KOPT-K1 (cell line): Measurements from ENCODE around the gene POLE.

Experiments
- H3K27ac ChIP-seq: fragments of 200-600 bp; sonication (generic); 2 replicates; pipeline ENCODE4 v1.5.1; 2016; ENCODE audit warnings: antibody characterized with exemption, mild to moderate bottlenecking, low read depth, low read length; ENCODE audit not compliant: poor library complexity, severe bottlenecking
- H3K36me3 ChIP-seq: fragments of 200-600 bp; sonication (generic); 2 replicates; pipeline ENCODE4 v1.5.1; 2017; ENCODE audit warnings: antibody characterized with exemption, mild to moderate bottlenecking, low read length, moderate library complexity; ENCODE audit not compliant: insufficient read depth
- H3K9me3 ChIP-seq: fragments of 200-600 bp; sonication (generic); 2 replicates; pipeline ENCODE4 v1.5.1; 2017; ENCODE audit warnings: antibody characterized with exemption, low read length, mild to moderate bottlenecking; ENCODE audit not compliant: insufficient read depth, poor library complexity, severe bottlenecking

Gene POLE

DNA sequence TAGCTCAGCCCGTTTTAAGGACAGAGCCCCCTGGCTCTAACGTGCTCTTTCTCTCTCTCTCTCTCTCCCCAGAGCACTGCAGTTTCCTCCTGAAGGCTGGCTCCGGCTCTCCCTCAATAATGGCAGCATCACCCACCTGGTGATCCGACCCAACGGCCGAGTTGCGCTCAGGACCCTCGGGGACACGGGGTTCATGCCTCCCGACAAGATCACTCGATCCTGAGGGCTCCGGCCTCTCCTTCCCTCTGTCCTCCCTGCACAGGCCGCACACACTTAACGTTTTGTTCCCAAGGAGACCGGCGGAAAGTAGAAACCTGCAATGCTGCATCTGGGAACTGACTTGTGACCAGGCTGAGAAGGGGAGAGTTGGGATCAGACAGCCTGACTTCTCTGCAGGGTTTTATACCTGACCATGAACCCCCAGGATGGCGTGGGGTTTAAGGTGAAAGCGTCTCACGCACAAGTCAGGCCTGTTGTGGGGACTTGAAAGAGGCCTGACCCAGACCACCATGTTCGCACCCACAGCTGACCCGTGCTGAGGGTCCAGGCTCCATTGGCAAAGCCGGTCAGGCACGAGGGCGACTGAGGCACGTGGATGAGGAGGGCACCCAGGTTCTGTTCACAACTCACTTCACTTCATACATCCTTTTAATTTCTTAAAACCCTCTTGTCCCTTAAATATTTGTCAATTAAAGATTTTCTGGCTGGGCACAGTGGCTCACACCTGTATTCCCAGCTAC is 33.6 kb upstream of the POLE start:
- no peaks in the 10 kb centered on the region for H3K9me3 ChIP-seq
- peaks cover 98% of the 10 kb centered on the region for H3K36me3 ChIP-seq
- H3K27ac ChIP-seq, result no peak overlapping the region

DNA sequence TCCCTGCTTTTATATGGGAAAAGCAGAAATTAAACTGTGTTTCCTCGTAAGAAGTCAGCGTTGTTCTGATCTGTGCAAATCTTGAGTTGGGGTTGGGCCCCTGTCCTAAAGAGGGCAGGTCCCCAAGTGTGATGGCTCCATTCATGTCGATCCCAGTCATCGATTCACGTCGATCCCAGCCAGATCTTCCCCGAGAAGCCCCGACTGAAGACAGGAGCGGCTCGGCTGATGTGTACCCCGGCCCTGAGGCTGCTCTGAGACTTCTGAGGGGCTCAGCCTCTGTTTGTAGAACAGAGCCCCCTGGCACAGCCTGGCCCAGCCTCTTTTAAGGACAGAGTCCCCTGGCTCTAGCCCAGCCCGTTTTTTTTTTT is 32.8 kb upstream of the POLE start:
- Histone ChIP-seq H3K36me3 (peaks cover 97% of the 10 kb centered on the region), H3K9me3 (no peaks in the 10 kb centered on the region), H3K27ac (no peak overlapping the region)

GRCh38 chr12:132719141-132719953 is 32.2 kb upstream of the POLE start:
- Histone ChIP-seq H3K9me3 (no peaks in the 10 kb centered on the region), H3K27ac (no peak overlapping the region), H3K36me3 (peaks cover 97% of the 10 kb centered on the region)

DNA sequence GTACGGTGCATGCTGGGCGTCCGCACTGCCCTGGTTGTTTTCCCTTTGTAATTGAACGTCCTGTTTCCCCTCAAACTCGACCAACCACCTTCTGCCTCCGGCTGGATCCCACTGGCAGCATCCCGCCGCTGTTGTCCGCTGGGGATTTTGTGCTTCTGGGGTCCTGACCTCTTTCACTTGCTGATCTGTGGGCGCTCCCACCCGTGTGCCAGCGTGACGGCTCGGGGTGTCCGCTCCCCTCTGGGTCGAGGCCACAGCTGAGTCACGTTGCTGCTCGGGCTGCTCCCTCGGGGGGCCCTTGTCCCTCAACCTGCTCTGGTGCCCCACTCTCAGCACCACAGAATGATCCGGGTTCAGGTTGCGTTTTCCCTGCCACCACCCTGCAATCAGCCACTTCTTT is 31.5 kb upstream of the POLE start:
- no peaks in the 10 kb centered on the region for H3K9me3 ChIP-seq
- peaks cover 97% of the 10 kb centered on the region for H3K36me3 ChIP-seq
- H3K27ac ChIP-seq, result no peak overlapping the region

DNA sequence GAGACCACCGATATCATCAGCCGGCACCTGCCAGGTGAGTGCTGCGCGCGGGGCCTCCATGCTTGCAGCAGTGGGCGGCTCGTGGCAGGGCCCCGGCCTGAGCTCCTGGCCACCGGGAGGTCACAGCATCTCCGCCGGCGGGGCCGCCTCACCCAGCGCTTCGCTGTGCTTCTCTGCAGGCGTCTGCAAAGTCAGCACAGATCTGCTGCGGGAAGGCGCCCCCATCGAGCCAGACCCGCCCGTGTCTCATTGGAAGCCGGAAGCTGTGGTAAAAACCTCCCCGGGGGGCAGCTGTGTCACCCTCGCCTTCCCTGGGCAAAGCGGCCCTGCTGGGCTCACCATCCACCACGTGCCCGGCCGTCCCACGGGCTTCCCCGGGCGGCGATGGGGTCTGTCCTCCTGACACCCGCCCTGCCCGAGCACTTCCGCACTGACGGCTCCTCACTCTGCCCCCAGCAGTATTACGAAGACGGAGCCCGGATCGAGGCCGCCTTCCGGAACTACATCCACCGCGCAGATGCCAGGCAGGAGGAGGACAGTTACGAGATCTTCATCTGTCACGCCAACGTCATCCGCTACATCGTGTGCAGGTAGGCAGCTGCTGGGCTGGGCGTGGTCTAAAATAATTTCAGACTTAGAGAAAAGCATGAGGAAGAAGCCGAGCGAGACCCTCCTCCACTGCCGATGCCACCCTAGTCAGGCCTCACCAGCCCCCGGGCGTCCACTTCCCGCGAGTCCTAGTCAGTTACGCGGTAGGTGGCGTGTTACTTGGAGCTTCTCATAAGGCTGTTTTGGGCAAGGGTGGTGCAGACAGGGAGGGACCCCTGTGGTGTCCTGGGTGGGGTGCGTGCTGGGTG is 30.6 kb upstream of the POLE start:
- Histone ChIP-seq H3K9me3 (no peaks in the 10 kb centered on the region), H3K36me3 (peaks cover 97% of the 10 kb centered on the region), H3K27ac (no peak overlapping the region)

GRCh38 chr12:132717011-132717410 is 29.9 kb upstream of the POLE start:
- H3K36me3 ChIP-seq, result peaks cover 89% of the 10 kb centered on the region
- no peak overlapping the region for H3K27ac ChIP-seq

DNA sequence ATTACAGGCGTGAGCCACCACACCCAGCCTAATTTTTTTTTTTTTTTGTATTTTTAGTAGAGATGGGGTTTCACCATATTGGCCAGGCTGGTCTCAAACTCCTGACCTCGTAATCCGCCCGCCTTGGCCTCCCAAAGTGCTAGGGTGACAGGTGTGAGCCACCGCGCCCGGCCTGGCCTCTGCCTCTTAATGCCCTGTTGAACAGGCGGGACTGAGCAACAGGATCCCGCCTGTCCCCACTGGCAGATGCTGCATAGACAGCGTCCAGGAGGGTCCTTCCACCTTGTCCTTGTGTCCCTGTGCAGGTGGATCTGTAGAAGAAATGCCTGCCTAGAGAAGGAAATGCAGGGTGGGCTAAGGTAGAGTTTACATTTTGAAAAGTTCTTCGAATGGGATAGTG is 29.2 kb upstream of the POLE start:
- Histone ChIP-seq H3K36me3 (peaks cover 83% of the 10 kb centered on the region), H3K9me3 (no peaks in the 10 kb centered on the region), H3K27ac (no peak overlapping the region)

More at GRCh38 chr12:132717011-132717410, 29.9 kb upstream of the POLE start:
- no peaks in the 10 kb centered on the region for H3K9me3 ChIP-seq

GRCh38 chr12:132715874-132716273 is 28.7 kb upstream of the POLE start:
- Histone ChIP-seq H3K9me3 (no peaks in the 10 kb centered on the region), H3K36me3 (peaks cover 78% of the 10 kb centered on the region), H3K27ac (no peak overlapping the region)

DNA sequence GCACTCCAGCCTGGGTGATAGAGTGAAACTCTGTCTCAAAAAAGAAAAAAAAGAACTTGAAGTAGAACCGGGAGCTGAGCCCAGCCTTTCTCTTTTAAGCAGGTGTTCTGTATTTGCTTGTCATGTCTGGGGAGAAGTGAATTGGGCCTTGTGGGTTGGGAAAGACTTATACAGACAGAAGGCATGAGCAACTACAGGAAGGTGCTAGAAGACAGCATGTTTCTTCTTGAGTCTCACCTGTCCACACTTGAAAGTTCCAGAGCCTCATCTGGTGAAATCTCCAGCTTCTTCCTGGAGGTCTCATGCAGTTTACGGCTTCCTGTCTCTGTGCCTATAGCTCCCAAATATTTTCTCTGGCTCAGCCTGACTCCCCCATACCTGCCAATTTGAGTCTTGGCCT is 26.0 kb upstream of the POLE start:
- Histone ChIP-seq H3K9me3 (no peaks in the 10 kb centered on the region), H3K36me3 (peaks cover 57% of the 10 kb centered on the region), H3K27ac (no peak overlapping the region)

DNA sequence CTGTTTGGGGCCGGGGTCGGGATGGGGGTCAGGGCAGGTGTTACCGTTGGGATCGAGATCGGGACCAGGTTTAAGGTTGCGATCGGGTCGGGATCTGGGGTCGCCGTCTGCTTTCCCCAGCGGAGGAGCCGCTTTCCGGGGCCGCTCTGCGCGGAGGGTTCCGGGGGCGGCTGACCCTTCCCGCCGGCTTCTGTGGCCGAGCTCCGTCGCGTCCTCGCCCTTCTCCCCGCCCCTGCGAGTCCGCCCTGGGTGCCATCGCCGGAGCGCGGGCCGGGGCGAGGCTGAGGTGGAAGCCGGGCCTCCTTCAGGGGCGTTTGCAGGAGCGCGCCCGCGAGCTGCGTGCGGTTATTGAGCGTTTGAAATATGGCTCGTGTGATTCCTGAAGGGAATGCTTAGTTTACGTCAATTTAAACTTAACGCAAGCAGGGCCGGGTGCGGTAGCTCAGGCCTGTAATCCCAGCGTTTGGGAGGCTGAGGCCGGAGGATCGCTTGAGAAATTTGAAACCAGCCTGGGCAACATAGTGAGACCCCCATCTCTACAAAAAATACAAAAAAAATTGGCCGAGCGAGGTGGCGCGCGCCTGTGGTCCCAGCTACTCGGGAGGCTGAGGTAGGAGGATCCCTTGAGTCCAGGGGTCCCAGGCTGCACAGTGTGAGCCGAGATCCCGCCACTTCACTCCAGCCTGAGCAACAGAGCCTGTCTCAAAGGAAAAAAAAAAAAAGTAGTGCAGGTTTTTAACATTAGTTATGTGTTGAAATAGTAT is 24.1 kb upstream of the POLE start:
- H3K9me3 ChIP-seq, result no peaks in the 10 kb centered on the region
- H3K36me3 ChIP-seq, result peaks cover 51% of the 10 kb centered on the region
- peak overlapping the region; percentile 73 for H3K27ac ChIP-seq

- peak within 1 kb of the TSS; percentile 73 for H3K27ac ChIP-seq
- H3K36me3 ChIP-seq, result peaks cover 45% of the 10 kb centered on the region
- no peaks in the 10 kb centered on the region for H3K9me3 ChIP-seq
Measured at GRCh38 chr12:132710405-132711079, 23.4 kb upstream of the POLE start, which contains the start of gene PGAM5. TSS of gene PGAM5 (plus strand) at chr12:132710842. CDS start at chr12:132710877, 35 bp downstream.

GRCh38 chr12:132710043-132710404 is 22.9 kb upstream of the POLE start:
- Histone ChIP-seq H3K27ac (peak overlapping the region; percentile 73), H3K36me3 (peaks cover 47% of the 10 kb centered on the region), H3K9me3 (no peaks in the 10 kb centered on the region)

DNA sequence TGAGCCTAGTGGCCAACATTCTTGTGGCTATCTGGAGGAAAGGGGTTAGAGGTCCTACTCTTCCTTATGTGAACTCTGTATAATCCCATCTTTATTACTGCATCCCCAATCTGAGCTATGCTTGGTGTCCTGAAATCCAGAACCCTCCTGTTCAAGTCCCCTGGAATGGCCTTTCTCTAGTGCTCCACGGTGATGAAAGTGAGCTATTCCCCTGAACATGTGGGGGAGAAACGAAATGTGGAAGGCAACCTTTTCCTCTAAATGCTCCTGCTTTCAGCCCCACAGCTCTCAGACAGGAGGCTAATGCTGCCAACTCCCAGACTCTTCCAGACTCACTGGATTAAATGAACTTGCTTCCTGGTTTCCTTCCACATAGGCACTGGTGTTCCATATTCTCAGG is 21.0 kb upstream of the POLE start:
- no peaks in the 10 kb centered on the region for H3K9me3 ChIP-seq
- peaks cover 47% of the 10 kb centered on the region for H3K36me3 ChIP-seq
- no peak overlapping the region for H3K27ac ChIP-seq

GRCh38 chr12:132707241-132707640 is 20.1 kb upstream of the POLE start:
- peaks cover 52% of the 10 kb centered on the region for H3K36me3 ChIP-seq
- no peaks in the 10 kb centered on the region for H3K9me3 ChIP-seq
- H3K27ac ChIP-seq, result no peak overlapping the region
